Osteoblast (primary cell): ENCODE measurements around the gene DTWD1. TPM values are rescaled to one million over a fixed set of nuclear protein-coding genes. Genes with fewer than 3 reads are reported as not detected.

ENCODE experiments used
- DNase-seq: peaks from one replicate; pipeline ENCODE4 v3.0.0; 2011; ENCODE audit warnings: low spot score, mixed read lengths; ENCODE audit not compliant: insufficient read length; ENCODE audit errors: missing footprints
- H2AFZ ChIP-seq: 2 replicates; pipeline ENCODE4 v1.6.0; 2011; ENCODE audit warnings: mild to moderate bottlenecking, low read length
- H3K27ac ChIP-seq: 2 replicates; pipeline ENCODE4 v1.5.1; 2011; ENCODE audit warnings: mild to moderate bottlenecking, low read depth, low read length, moderate library complexity
- H3K27me3 ChIP-seq: 2 replicates; pipeline ENCODE4 v1.6.0; 2012; ENCODE audit warnings: mild to moderate bottlenecking, control low read depth, inconsistent platforms, low read length, moderate library complexity; ENCODE audit not compliant: insufficient read depth
- H3K36me3 ChIP-seq: 2 replicates; pipeline ENCODE4 v1.5.1; 2011; ENCODE audit warnings: mild to moderate bottlenecking, low read length, control low read depth, moderate library complexity; ENCODE audit not compliant: insufficient read depth
- H3K4me1 ChIP-seq: 2 replicates; pipeline ENCODE4 v1.5.1; 2011; ENCODE audit warnings: mild to moderate bottlenecking, low read length, control low read depth, moderate library complexity; ENCODE audit not compliant: insufficient read depth
- H3K4me2 ChIP-seq: 2 replicates; pipeline ENCODE4 v1.6.0; 2011; ENCODE audit warnings: mild to moderate bottlenecking, low read length; ENCODE audit not compliant: insufficient read depth
- H3K4me3 ChIP-seq: fragments of 200-600 bp; sonication (generic); 3 replicates; pipeline ENCODE4 v1.5.1; 2012; ENCODE audit warnings: mild to moderate bottlenecking, low read length, inconsistent platforms; ENCODE audit not compliant: insufficient read depth
- H3K79me2 ChIP-seq: 2 replicates; pipeline ENCODE4 v1.6.0; 2012; ENCODE audit warnings: mild to moderate bottlenecking, low read length, control low read depth, inconsistent platforms; ENCODE audit not compliant: insufficient read depth
- H3K9me3 ChIP-seq: 2 replicates; pipeline ENCODE4 v1.5.1; 2011; ENCODE audit warnings: low read depth, low read length, control low read depth
- H4K20me1 ChIP-seq: 2 replicates; pipeline ENCODE4 v1.6.0; 2012; ENCODE audit warnings: mild to moderate bottlenecking, low read length, control low read depth; ENCODE audit not compliant: insufficient read depth
- CTCF ChIP-seq: IDR thresholded peaks from 2 replicates; pipeline ENCODE4 v1.5.1; 2011; ENCODE audit warnings: mild to moderate bottlenecking, low read depth, low read length, moderate library complexity; ENCODE audit errors: extremely low read depth
- total RNA-seq: library from RNA; depleted of rRNA; stranded (reverse); fragments of >200 nt; gene quantifications from 2 replicates; pipeline ENCODE4 v1.2.3, GENCODE V29; 2012

Gene DTWD1
- total RNA-seq, 1 donor, result 37.6 TPM

GRCh38 chr15:49628379-49628778 lies 7.5 kb downstream of the DTWD1 start:
- Histone ChIP-seq H3K27ac (peak overlapping the region; percentile 36), H3K79me2 (peaks cover 60% of the 10 kb centered on the region), H3K4me3 (no peak overlapping the region), H4K20me1 (no peaks in the 10 kb centered on the region), H3K9me3 (peaks cover 5% of the 10 kb centered on the region), H3K27me3 (no peaks in the 10 kb centered on the region), H3K4me1 (peaks cover 32% of the 10 kb centered on the region), H3K36me3 (peaks cover 52% of the 10 kb centered on the region), H2AFZ (no peak overlapping the region), H3K4me2 (no peak overlapping the region)
- no peak for TF ChIP-seq CTCF
- DNase-seq, result no peak

- H3K79me2 ChIP-seq, result peaks cover 31% of the 10 kb centered on the region
- no peak overlapping the region for H2AFZ ChIP-seq
- no peak overlapping the region for H3K27ac ChIP-seq
- no peaks in the 10 kb centered on the region for H3K27me3 ChIP-seq
- H3K4me2 ChIP-seq, result no peak overlapping the region
- no peak overlapping the region for H3K4me3 ChIP-seq
- no peaks in the 10 kb centered on the region for H4K20me1 ChIP-seq
- DNase-seq, result no peak
- peaks cover 41% of the 10 kb centered on the region for H3K36me3 ChIP-seq
- no peaks in the 10 kb centered on the region for H3K9me3 ChIP-seq
- no peak for TF ChIP-seq CTCF
- no peaks in the 10 kb centered on the region for H3K4me1 ChIP-seq
Observed at GRCh38 chr15:49637857-49638256, 17.0 kb downstream of the DTWD1 start.

GRCh38 chr15:49644364-49644794 lies 23.5 kb downstream of the DTWD1 start:
- no peak overlapping the region for H2AFZ ChIP-seq
- peaks cover 30% of the 10 kb centered on the region for H3K4me1 ChIP-seq
- H3K9me3 ChIP-seq, result no peaks in the 10 kb centered on the region
- no peak for TF ChIP-seq CTCF
- H3K79me2 ChIP-seq, result peaks cover 2% of the 10 kb centered on the region
- H3K27ac ChIP-seq, result peak overlapping the region; percentile 63
- H3K4me2 ChIP-seq, result no peak overlapping the region
- H4K20me1 ChIP-seq, result no peaks in the 10 kb centered on the region
- H3K4me3 ChIP-seq, result no peak overlapping the region
- H3K36me3 ChIP-seq, result no peaks in the 10 kb centered on the region
- H3K27me3 ChIP-seq, result no peaks in the 10 kb centered on the region
- DNase-seq, result no peak

- no peaks in the 10 kb centered on the region for H4K20me1 ChIP-seq
- no peaks in the 10 kb centered on the region for H3K36me3 ChIP-seq
- H3K79me2 ChIP-seq, result peaks cover 2% of the 10 kb centered on the region
- no peak for DNase-seq
- H3K4me1 ChIP-seq, result peaks cover 30% of the 10 kb centered on the region
- H3K27ac ChIP-seq, result peak overlapping the region; percentile 63
- TF ChIP-seq CTCF, result no peak
- H3K4me2 ChIP-seq, result no peak overlapping the region
- H3K27me3 ChIP-seq, result no peaks in the 10 kb centered on the region
- no peak overlapping the region for H2AFZ ChIP-seq
- H3K4me3 ChIP-seq, result no peak overlapping the region
- no peaks in the 10 kb centered on the region for H3K9me3 ChIP-seq
Observed at GRCh38 chr15:49645277-49645676, 24.4 kb downstream of the DTWD1 start.
